ENCODE data around the gene MMP20.

Gene MMP20, protein sequence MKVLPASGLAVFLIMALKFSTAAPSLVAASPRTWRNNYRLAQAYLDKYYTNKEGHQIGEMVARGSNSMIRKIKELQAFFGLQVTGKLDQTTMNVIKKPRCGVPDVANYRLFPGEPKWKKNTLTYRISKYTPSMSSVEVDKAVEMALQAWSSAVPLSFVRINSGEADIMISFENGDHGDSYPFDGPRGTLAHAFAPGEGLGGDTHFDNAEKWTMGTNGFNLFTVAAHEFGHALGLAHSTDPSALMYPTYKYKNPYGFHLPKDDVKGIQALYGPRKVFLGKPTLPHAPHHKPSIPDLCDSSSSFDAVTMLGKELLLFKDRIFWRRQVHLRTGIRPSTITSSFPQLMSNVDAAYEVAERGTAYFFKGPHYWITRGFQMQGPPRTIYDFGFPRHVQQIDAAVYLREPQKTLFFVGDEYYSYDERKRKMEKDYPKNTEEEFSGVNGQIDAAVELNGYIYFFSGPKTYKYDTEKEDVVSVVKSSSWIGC

DNA sequence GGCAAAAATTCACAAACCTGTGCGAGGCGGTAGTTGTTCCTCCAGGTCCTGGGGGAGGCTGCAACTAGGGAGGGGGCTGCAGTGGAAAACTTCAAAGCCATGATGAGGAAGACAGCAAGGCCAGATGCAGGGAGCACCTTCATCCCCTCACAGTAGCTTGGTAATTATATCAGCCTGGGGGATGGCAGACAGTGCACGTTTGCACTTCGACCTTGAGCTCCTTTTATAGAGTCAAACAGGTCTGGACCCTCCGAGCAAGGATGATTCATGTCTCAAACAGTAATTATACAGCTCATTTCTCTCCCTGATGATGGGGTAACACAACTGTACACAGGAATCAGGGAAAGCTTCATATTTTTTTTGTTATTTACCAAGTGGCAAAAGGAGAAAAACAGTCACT, at the start of gene MMP20:
Gene MMP20 (minus strand): TSS at position 156 of the 400 bp plus-strand sequence. CDS start 13 bp downstream, at position 143.
- no peaks in the 10 kb centered on the region for H3K4me1 ChIP-seq (ENCODE audit: low read depth, poor library complexity, severe bottlenecking)
- no peak within 1 kb of the TSS for H3K4me3 ChIP-seq (IDR thresholded peaks at IDR 0.05; ENCODE audit: insufficient read depth, low read depth, low read length)
- no peak within 1 kb of the TSS for H2AFZ ChIP-seq (ENCODE audit: low read depth)
- H3K9ac ChIP-seq: no peak within 1 kb of the TSS
- H3K4me2 ChIP-seq: no peak within 1 kb of the TSS
- H4K20me1 ChIP-seq (ENCODE audit: insufficient read depth): no peaks in the 10 kb centered on the region
- H3K27ac ChIP-seq: no peak within 1 kb of the TSS
- no peaks in the 10 kb centered on the region for H3K36me3 ChIP-seq (ENCODE audit: insufficient read depth)
- TF ChIP-seq, protein P1, sequence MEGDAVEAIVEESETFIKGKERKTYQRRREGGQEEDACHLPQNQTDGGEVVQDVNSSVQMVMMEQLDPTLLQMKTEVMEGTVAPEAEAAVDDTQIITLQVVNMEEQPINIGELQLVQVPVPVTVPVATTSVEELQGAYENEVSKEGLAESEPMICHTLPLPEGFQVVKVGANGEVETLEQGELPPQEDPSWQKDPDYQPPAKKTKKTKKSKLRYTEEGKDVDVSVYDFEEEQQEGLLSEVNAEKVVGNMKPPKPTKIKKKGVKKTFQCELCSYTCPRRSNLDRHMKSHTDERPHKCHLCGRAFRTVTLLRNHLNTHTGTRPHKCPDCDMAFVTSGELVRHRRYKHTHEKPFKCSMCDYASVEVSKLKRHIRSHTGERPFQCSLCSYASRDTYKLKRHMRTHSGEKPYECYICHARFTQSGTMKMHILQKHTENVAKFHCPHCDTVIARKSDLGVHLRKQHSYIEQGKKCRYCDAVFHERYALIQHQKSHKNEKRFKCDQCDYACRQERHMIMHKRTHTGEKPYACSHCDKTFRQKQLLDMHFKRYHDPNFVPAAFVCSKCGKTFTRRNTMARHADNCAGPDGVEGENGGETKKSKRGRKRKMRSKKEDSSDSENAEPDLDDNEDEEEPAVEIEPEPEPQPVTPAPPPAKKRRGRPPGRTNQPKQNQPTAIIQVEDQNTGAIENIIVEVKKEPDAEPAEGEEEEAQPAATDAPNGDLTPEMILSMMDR (conservative IDR thresholded peaks at IDR 0.05; ENCODE audit: low read depth, low read length): no peak
- H3K79me2 ChIP-seq (ENCODE audit: insufficient read depth, low read depth): no peaks in the 10 kb centered on the region
- H3K27me3 ChIP-seq (ENCODE audit: insufficient read depth, low read depth): no peaks in the 10 kb centered on the region

DNA sequence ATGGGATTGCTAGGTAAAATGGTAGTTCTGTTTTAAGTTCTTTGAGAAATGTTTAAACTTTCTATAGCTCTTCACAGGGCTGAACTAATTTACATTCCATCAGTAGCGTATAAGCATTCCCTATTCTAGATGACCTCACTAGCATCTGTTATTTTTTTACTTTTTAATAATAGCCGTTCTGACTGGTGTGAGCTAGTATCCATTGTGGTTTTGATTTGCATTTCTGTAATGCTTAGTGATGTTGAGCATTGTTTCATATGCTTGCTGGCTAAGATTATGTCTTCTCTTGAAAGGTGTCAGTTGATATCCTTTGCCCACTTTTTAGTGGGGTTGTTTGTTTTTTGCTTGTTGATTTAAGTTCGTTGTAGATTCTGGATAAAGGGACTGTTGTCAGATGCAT, 44.5 kb upstream of the MMP20 start:
- no peak overlapping the region for H3K4me2 ChIP-seq
- no peak overlapping the region for H3K9ac ChIP-seq
- TF ChIP-seq, protein P1 (conservative IDR thresholded peaks at IDR 0.05; ENCODE audit: low read depth, low read length): no peak
- no peak overlapping the region for H2AFZ ChIP-seq (ENCODE audit: low read depth)
- H4K20me1 ChIP-seq (ENCODE audit: insufficient read depth): no peaks in the 10 kb centered on the region
- H3K36me3 ChIP-seq (ENCODE audit: insufficient read depth): no peaks in the 10 kb centered on the region
- no peak overlapping the region for H3K27ac ChIP-seq
- H3K4me1 ChIP-seq (ENCODE audit: low read depth, poor library complexity, severe bottlenecking): no peaks in the 10 kb centered on the region
- no peaks in the 10 kb centered on the region for H3K27me3 ChIP-seq (ENCODE audit: insufficient read depth, low read depth)
- no peak overlapping the region for H3K4me3 ChIP-seq (IDR thresholded peaks at IDR 0.05; ENCODE audit: insufficient read depth, low read depth, low read length)
- H3K79me2 ChIP-seq (ENCODE audit: insufficient read depth, low read depth): no peaks in the 10 kb centered on the region

DNA sequence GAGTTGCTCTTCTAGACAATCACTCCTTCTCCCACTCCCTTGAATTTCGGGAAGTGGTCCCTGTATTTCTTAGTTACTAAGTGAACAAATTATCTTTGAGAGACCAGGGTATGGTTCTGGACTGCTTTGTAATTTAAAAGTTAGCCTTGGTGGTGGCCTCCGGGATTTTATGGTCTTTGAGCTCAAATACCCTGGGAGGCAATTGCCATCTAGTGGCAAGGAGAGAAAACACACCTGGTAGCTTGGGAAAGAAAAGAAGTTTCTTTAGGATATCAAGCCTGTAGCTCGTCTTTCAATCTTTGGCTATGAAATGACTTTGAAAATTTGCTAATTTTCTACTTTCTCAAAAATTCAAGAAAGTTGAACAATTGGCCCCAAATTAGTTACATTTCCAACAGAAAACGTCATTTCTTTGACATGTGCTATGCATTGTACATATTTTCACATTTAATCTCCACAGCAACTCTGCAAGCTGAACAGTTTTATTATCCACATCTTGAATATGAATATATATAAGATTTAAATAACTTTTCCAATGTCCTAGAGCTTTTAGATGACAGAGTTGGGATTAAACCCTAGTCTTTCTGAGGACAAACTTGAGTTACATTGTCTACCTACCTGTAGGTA, 41.3 kb upstream of the MMP20 start:
- H4K20me1 ChIP-seq (ENCODE audit: insufficient read depth): no peaks in the 10 kb centered on the region
- no peak overlapping the region for H3K4me3 ChIP-seq (IDR thresholded peaks at IDR 0.05; ENCODE audit: insufficient read depth, low read depth, low read length)
- no peak overlapping the region for H3K4me2 ChIP-seq
- H3K9ac ChIP-seq: no peak overlapping the region
- TF ChIP-seq, protein P1 (conservative IDR thresholded peaks at IDR 0.05; ENCODE audit: low read depth, low read length): peak; percentile 82
- H3K27me3 ChIP-seq (ENCODE audit: insufficient read depth, low read depth): no peaks in the 10 kb centered on the region
- H3K36me3 ChIP-seq (ENCODE audit: insufficient read depth): no peaks in the 10 kb centered on the region
- no peaks in the 10 kb centered on the region for H3K79me2 ChIP-seq (ENCODE audit: insufficient read depth, low read depth)
- H3K4me1 ChIP-seq (ENCODE audit: low read depth, poor library complexity, severe bottlenecking): no peaks in the 10 kb centered on the region
- no peak overlapping the region for H3K27ac ChIP-seq
- no peak overlapping the region for H2AFZ ChIP-seq (ENCODE audit: low read depth)

DNA sequence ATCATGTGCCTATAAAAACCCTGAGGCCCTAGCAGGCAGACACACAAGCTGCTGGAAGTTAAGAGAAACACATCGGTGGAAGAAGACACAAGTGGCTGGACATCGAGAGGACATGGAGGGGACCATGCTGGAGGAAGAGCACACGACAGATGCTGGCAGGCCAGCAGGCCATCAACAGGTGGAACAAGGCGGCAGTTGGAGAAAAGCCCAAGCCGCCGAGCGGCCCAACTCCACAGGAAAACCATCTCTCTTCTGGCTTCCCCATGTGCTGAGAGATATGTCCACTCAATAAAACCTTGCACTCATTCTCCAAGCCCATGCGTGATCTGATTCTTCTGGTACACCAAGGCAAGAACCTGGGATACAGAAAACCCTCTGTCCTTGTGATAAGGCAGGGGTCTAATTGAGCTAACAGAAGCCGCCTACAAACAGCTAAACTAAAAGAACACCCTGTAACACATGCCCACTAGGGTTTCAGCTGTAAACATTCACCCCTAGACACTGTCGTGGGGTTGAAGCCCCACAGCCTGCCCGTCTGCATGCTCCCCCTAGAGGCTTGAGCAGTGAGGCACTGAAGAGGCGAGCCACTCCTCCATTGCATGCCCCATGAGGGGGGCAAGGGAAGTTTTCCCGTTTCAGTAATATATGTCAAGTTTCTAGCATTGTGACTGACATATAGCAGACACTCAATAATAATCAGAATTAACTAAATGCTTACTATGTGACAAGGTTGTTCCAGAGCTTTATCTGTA, 39.0 kb upstream of the MMP20 start:
- no peaks in the 10 kb centered on the region for H4K20me1 ChIP-seq (ENCODE audit: insufficient read depth)

More for the DNA sequence above, 39.0 kb upstream of the MMP20 start:
- H3K9ac ChIP-seq: no peak overlapping the region
- H3K79me2 ChIP-seq (ENCODE audit: insufficient read depth, low read depth): no peaks in the 10 kb centered on the region
- no peak overlapping the region for H3K27ac ChIP-seq
- no peaks in the 10 kb centered on the region for H3K27me3 ChIP-seq (ENCODE audit: insufficient read depth, low read depth)
- H3K4me3 ChIP-seq (IDR thresholded peaks at IDR 0.05; ENCODE audit: insufficient read depth, low read depth, low read length): no peak overlapping the region
- H3K4me2 ChIP-seq: no peak overlapping the region
- H3K4me1 ChIP-seq (ENCODE audit: low read depth, poor library complexity, severe bottlenecking): no peaks in the 10 kb centered on the region
- no peak overlapping the region for H2AFZ ChIP-seq (ENCODE audit: low read depth)
- TF ChIP-seq, protein P1 (conservative IDR thresholded peaks at IDR 0.05; ENCODE audit: low read depth, low read length): no peak
- H3K36me3 ChIP-seq (ENCODE audit: insufficient read depth): no peaks in the 10 kb centered on the region

Measured in KMS-11 (cell line).